ENCODE results near the gene TBL1XR1. TPM values are rescaled to one million over a fixed set of nuclear protein-coding genes. Genes with fewer than 3 reads are reported as not detected.

TBL1XR1 gene
- total RNA-seq, 2 experiments from 2014 or later = 63.2 to 67.8 TPM

DNA sequence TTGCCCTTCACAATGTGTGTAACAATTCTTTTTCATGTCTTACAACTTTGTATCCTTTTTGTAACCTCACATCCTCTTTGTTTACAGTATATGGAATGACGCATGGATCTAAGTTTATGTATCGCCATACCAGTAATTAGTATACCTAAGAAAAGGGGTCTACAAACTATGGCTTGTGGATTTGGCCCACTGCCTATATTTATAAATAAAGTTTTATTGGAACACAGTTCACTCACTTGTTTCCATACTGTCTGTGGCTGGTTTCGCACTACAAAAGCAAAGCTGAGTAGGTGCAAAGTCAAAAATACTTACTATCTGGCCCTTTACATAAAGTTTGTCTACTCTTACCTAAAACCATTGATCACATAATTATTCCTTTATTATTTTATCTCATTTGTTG lies 226.5 kb downstream of the TBL1XR1 start:
- H3K4me3 Mint-ChIP-seq = no peak overlapping the region
- ATAC-seq (ENCODE audit: poor library complexity) (no peak), DNase-seq (no peak)
- Histone ChIP-seq H3K27me3 (ENCODE audit: control insufficient read depth in 1 of 2, insufficient read depth in 2 of 2, low read length in 2 of 2) (no peaks in the 10 kb centered on the region), H3K27ac (ENCODE audit: low read depth in 1 of 2, low read length in 2 of 2) (no peak overlapping the region), H3K4me3 (ENCODE audit: low read length) (no peak overlapping the region), H3K9me3 (ENCODE audit: control insufficient read depth in 1 of 2, insufficient read depth in 1 of 2, low read length in 2 of 2) (no peaks in the 10 kb centered on the region), H3K36me3 (ENCODE audit: insufficient read depth, low read length) (no peaks in the 10 kb centered on the region), H3K4me1 (ENCODE audit: insufficient read depth, low read length) (no peaks in the 10 kb centered on the region)
- intact Hi-C loops (cut with DNase I, micrococcal nuclease) = no loop called here
- no peaks in the 10 kb centered on the region for H3K36me3 Mint-ChIP-seq (ENCODE audit: low read depth)
- no peaks in the 10 kb centered on the region for H3K9me3 Mint-ChIP-seq
- H3K27me3 Mint-ChIP-seq = no peaks in the 10 kb centered on the region
- ChIA-PET CTCF (no interaction called here), POLR2A (no interaction called here)
- no peak overlapping the region for H3K27ac Mint-ChIP-seq
- H3K4me1 Mint-ChIP-seq (ENCODE audit: low read depth) = peaks cover 3% of the 10 kb centered on the region
- TF ChIP-seq, protein P1, sequence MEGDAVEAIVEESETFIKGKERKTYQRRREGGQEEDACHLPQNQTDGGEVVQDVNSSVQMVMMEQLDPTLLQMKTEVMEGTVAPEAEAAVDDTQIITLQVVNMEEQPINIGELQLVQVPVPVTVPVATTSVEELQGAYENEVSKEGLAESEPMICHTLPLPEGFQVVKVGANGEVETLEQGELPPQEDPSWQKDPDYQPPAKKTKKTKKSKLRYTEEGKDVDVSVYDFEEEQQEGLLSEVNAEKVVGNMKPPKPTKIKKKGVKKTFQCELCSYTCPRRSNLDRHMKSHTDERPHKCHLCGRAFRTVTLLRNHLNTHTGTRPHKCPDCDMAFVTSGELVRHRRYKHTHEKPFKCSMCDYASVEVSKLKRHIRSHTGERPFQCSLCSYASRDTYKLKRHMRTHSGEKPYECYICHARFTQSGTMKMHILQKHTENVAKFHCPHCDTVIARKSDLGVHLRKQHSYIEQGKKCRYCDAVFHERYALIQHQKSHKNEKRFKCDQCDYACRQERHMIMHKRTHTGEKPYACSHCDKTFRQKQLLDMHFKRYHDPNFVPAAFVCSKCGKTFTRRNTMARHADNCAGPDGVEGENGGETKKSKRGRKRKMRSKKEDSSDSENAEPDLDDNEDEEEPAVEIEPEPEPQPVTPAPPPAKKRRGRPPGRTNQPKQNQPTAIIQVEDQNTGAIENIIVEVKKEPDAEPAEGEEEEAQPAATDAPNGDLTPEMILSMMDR (IDR thresholded peaks at IDR 0.05) = no peak

DNA sequence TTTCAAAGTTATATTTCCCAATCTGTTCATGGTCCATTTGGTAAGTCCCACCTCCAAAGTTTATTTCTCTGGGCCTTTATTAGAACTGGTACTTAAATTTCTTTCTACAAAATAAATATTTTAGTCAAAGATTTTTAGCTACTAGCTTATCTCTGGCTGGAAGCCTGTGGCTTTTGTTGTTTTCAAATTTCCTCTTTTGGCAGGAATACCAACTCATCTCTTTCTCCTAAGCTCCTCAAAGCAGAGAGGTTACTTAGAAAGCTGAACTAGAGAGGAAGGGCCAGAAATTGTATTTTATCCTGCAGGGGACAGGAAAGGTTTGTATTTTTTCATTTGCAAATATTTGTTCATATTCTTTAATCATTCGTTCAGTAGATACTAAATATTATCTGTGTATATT lies 227.8 kb downstream of the TBL1XR1 start:
- Mint-ChIP-seq H3K36me3 (ENCODE audit: low read depth) (no peaks in the 10 kb centered on the region), H3K4me1 (ENCODE audit: low read depth) (peaks cover 6% of the 10 kb centered on the region), H3K27ac (no peak overlapping the region), H3K27me3 (no peaks in the 10 kb centered on the region), H3K9me3 (no peaks in the 10 kb centered on the region), H3K4me3 (no peak overlapping the region)
- H3K27ac ChIP-seq (ENCODE audit: low read depth in 1 of 2, low read length in 2 of 2) = no peak overlapping the region
- ChIA-PET POLR2A (no interaction called here), CTCF (no interaction called here)
- TF ChIP-seq, protein P1 (IDR thresholded peaks at IDR 0.05) = no peak
- no peak overlapping the region for H3K4me3 ChIP-seq (ENCODE audit: low read length)
- DNase-seq = no peak
- H3K4me1 ChIP-seq (ENCODE audit: insufficient read depth, low read length) = no peaks in the 10 kb centered on the region
- H3K36me3 ChIP-seq (ENCODE audit: insufficient read depth, low read length) = no peaks in the 10 kb centered on the region
- H3K9me3 ChIP-seq (ENCODE audit: control insufficient read depth in 1 of 2, insufficient read depth in 1 of 2, low read length in 2 of 2) = no peaks in the 10 kb centered on the region
- no peaks in the 10 kb centered on the region for H3K27me3 ChIP-seq (ENCODE audit: control insufficient read depth in 1 of 2, insufficient read depth in 2 of 2, low read length in 2 of 2)
- no peak for ATAC-seq (ENCODE audit: poor library complexity)
- intact Hi-C loops (cut with DNase I, micrococcal nuclease) = no loop called here

All from CD4-positive, alpha-beta T cell (primary cell).